ENCODE measurements around the gene CYP2C9.
A peak's percentile ranks its signal among the peaks of the same experiment; 100 is the strongest.
"Not testable (repeated sequence)": the region's sequence is repeated elsewhere in the genome, so short reads cannot be mapped to it uniquely, and the experiment has no call there.

Gene CYP2C9

GRCh38 chr10:94938383-94938782 is at the start of gene CYP2C9:
Gene CYP2C9, plus strand, starts transcription at chr10:94938658. Its CDS starts 25 bp downstream, at chr10:94938683.
- DNase-seq (ENCODE audit: low spot score): no peak

GRCh38 chr10:94889123-94889522 is 49.3 kb upstream of the CYP2C9 start:
- no peak for DNase-seq (ENCODE audit: low spot score)

DNA sequence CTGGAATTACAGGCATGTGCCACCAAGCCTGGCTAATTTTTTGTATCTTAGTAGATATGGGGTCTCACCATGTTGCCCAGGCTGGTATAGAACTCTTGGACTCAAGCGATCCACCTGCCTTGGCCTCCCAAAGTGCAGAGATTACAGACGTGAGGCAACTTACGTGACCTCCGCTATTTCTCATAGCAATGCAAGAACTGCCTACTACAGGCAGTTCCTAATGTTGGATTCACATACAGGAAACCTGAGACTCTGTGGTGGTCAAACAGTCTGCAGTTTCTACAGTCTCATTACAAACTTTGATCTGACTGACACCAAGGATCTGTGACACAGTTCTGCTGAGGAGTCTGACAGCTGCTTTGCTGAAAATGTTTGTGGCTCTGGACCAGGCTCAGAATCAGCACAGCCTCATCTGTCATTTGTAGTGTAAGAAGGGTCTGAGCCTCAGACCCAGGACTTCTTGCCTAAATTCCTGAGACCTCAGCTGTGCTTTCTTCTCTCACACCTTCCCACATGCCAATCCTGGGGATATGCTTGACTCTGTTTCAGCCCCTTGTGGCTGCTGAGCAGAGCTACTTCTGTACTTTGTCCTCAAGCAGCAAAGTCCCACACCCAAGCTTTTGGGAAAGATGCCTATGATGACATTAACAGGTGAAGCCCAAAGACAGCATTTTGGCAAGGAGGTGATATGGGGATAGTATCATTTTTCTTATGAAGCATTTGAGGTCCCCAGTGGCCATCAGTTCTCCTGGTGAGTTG is 48.0 kb upstream of the CYP2C9 start:
- no peak for DNase-seq (ENCODE audit: low spot score)

DNA sequence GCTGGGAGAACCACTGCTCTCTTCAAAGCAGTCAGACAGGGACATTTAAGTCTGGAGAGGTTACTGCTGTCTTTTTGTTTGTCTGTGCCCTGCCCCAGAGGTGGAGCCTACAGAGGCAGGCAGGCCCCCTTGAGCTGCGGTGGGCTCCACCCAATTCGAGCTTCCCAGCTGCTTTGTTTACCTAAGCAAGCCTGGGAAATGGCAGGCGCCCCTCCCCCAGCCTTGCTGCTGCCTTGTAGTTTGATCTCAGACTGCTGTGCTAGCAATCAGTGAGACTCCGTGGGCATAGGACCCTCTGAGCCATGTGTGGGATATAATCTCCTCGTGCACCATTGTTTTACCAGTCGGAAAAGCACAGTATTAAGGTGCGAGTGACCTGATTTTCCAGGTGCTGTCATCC is 40.0 kb upstream of the CYP2C9 start:
- DNase-seq (ENCODE audit: low spot score): not testable (repeated sequence)

- DNase-seq (ENCODE audit: low spot score): no peak
These were observed 36.4 kb upstream of the CYP2C9 start for GRCh38 chr10:94902080-94902479.

- no peak for DNase-seq (ENCODE audit: low spot score)
These were observed 35.9 kb upstream of the CYP2C9 start for GRCh38 chr10:94902570-94902969.

- DNase-seq (ENCODE audit: low spot score): not testable (repeated sequence)
These were observed 33.8 kb upstream of the CYP2C9 start for GRCh38 chr10:94904506-94905148.

- DNase-seq (ENCODE audit: low spot score): no peak
These were observed 22.0 kb upstream of the CYP2C9 start for GRCh38 chr10:94916423-94916822.

DNA sequence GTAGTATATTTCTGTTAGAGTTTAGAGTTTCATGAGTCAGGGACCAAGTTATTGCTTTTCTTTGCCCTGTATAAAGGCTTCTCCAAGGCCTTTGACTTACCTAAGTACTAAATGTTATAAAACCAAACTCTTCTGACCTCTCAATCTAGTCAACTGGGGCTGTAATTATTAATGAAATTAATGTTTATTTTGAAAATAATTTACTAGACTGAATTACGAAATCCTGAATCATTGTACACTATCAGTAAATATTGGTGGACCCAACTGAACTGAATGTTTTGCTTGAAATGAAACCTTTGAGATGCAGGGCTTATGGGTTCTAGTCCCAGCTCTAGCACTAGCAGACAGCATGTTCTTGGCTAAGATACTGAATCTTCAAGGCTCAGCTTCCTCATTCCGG is 1.7 kb upstream of the CYP2C9 start:
- DNase-seq (ENCODE audit: low spot score): no peak

GRCh38 chr10:94943432-94944103 is 5.1 kb downstream of the CYP2C9 start:
- not testable (repeated sequence) for DNase-seq (ENCODE audit: low spot score)

- DNase-seq (ENCODE audit: low spot score): not testable (repeated sequence)
These were observed 7.7 kb downstream of the CYP2C9 start for GRCh38 chr10:94946181-94946580.

DNA sequence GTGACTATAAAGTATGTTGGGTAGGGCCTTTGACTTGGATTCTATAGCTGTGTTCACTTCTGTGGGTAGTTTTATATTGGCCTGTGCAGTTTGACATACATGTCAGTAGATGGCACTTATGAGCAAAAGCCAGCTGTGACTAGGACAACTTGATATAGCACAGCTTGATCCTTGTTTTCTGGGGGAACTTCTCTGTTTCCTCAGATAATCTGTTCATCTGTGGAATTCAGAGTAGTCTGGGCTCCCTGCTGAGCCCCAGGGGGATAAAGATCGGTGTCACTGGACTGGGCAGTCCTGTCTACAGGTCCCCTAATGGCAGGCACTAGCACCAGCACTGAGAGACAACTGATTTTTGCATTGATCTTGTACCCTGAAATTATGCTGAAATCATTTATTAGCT is 25.4 kb downstream of the CYP2C9 start:
- DNase-seq (ENCODE audit: low spot score): peak; percentile 49

DNA sequence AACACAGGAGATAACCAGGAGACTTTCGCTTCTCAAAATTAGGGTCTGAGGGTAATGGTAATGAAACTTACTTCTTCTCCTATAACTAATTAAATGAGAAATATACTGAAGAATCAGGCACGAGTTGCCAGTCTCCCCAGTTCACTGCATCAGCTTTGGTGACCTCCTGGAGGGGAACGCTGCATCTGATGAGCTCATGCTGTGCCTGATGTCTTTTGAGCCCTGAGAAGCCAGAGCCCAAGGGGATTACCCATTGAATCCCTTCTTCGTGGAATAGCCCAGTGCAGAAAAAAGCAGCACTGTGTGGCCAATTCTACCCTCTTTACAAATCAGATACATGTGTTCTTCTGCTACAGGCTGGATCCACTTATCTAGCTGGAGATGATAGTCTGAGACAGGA is 45.1 kb downstream of the CYP2C9 start:
- no peak for DNase-seq (ENCODE audit: low spot score)

DNA sequence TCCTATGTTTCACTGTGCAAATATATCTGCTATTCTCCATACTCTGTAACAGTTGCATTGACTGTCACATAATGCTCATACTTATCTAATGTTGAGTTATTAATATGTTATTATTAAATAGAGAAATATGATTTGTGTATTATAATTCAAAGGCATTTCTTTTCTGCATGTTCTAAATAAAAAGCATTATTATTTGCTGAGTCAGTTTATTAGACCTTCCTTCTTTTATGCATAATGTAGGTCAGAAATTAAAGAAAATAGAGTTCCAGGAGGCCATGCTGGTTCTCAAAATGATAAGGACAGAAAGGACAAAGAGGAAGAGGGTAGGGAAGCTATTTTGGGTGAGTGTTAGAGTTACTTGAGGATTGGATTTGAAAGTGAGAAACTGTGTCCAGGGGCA is 50.7 kb downstream of the CYP2C9 start:
- DNase-seq (ENCODE audit: low spot score): no peak

- DNase-seq (ENCODE audit: low spot score): no peak
These were observed 52.9 kb downstream of the CYP2C9 start for GRCh38 chr10:94991243-94991888.

DNA sequence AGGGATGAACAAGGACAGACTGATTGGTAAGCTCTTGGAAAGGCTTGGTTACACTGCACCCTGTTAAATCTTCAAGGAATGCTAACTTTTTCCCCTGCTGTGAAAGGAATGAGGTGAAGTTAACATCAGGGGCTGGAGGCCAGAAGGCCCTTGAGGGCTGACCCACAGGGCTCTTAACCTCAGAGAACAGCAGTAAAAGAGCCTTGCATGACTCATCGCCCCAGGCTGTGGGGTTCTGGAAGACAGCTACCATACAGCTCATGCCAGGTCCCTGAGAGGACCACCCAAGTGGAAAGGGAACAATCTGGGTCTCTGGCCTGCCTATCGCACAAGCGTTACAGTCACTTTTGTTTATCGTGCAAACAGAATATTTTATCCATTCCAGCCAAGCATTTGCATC is 54.4 kb downstream of the CYP2C9 start:
- no peak for DNase-seq (ENCODE audit: low spot score)

DNA sequence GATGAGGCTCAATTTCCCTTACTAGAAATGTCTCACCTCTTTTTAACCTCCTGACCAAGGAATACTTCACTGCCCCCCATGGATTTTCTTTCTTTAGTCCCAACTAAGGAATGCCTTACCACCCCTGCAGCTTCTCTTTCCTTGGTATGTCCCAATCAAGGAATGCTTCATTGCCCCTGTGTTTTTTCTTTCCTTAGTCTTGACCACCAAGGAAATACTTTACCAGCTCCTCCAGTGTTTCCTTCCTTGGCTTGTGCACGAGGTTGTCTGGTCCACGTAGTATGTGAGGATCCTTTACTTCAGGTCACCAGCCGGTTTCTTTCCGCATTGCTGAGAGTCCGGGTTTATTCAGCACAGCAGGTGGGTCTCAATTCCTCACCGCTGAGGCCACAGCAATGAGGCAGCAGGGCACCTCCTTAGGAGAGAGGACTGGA is 59.3 kb downstream of the CYP2C9 start:
- DNase-seq (ENCODE audit: low spot score): no peak

DNA sequence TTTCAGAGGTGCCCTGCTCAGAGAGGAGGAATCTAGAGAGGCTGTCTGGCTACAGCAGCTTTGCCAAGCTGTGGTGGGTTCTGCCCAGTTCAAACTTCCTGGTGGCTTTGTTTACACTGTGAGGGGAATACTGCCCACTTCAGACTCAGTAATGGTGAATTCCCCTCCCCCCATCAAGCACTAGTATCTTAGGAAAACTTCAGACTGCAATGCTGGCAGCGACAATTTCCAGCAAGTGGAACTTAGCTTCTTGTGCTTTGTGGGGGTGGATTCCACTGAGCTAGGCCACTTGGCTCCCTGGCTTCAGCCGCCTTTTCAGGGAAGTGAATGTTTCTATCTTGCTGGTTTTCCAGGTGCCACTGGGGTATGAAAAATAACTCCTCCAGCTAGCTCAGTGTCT is 88.0 kb downstream of the CYP2C9 start:
- no peak for DNase-seq (ENCODE audit: low spot score)

DNA sequence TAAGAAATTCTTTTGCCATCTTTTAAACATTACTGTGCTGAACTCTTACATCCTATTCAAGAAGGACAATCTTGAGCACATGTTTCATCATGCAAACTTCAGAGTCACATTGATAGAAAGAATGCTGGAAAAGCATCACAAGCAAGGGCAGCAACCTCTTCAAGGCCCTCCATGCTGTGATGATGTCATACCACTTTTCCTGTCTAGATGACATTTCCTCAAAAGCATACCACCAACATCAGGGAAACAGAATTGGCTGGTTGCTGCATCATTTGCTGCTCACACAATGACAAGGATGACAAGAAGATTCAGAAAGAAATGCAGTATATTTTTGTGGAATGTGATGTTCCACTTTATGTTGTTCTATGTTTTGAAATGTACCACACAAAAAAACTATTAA is 93.2 kb downstream of the CYP2C9 start:
- DNase-seq (ENCODE audit: low spot score): no peak

DNA sequence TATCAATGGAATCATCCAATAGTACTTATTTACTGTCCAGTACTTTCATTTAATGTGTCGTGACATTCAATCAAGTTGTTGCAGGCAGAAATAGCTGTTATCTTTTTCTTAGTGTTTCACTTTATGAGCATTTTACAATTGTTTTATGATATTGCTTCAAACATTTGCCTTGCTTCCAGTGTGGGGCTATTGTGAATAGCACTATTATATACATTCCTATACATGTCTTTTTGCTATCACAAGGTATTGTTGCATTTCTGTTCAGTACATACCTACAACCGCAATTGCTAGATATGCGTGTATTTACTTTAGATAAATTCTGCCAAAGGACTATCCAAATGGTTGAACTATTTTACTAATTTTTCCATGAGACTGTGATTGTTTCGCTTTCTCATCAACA is 95.9 kb downstream of the CYP2C9 start:
- no peak for DNase-seq (ENCODE audit: low spot score)

GRCh38 chr10:95035332-95036295 is 97.2 kb downstream of the CYP2C9 start:
- no peak for DNase-seq (ENCODE audit: low spot score)

Data from Ammon's horn (tissue), 1 donor.